Frontal cortex (tissue), 4 donors: ENCODE data around the gene DXO. TPM values are rescaled to one million over a fixed set of nuclear protein-coding genes. Genes with fewer than 3 reads are reported as not detected.
"Not testable (repeated sequence)": the region's sequence is repeated elsewhere in the genome, so short reads cannot be mapped to it uniquely, and the experiment has no call there.

Experiments used
- DNase-seq, 2 donors: peaks; one replicate each; pipeline ENCODE4 v3.0.0; 2012; ENCODE audit warnings: low spot score in 2 of 2
- FAIRE-seq: peaks from 2 replicates; lab custom pipeline; 2012; peaks lifted over from hg19 to GRCh38; lab: Jason Lieb, UNC
- total RNA-seq: library from RNA; depleted of rRNA; stranded (reverse); fragments of >200 nt; gene quantifications from one replicate; pipeline ENCODE4 v1.2.3, GENCODE V29; 2014
- donor health status: control.
- donor health status: control.
- donor health status: control.

DXO gene
- total RNA-seq, 1 donor from 2014 or later, result 7.3 TPM

DNA sequence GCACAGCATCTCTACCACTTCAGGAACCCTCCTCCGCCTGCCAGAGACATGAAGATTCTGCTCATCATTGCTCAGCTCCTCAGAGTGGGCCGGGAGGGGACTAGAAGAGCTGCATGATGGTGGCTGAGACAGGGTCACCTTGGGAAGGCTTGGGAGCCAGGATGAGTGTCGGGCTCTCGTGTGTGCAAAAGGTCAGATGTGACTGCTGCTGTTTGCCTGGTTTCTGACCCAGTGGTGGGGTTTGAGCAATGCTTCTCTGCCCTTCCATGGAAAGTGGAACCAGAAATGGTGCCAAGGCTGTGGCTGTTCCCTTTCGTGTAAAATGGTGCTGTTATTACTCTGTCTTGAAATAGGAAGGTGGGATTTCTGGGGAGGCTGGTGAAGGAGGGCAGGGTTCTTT, 9.1 kb upstream of the DXO start:
- not testable (repeated sequence) for FAIRE-seq, DNase-seq

DNA sequence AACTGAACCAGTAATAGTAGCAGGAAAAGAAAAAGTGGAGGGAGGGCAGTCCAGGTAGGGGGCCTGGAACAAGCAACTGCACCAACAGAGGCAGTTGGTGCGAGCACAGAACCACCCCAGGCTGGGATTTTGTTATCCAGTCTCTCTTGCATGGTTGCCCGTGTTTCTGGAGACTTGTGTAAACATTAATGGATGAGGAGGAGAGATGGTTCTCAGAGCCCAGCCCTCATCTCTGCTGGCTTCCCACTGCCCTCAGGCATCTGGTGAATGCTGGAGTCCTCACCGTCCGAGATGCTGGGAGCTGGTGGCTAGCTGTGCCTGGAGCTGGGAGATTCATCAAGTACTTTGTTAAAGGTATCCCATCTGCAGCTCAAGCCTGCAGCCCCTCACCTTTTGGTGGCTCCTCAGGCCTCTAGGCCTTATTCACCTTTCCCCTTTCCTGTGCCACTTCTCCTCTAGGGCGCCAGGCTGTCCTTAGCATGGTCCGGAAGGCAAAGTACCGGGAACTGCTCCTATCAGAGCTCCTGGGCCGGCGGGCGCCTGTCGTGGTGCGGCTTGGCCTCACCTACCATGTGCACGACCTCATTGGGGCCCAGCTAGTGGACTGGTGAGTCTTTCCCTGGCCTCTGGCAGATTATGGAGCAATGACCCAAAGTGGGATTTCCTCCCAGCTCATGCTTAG, 8.4 kb upstream of the DXO start:
- DNase-seq, FAIRE-seq: not testable (repeated sequence)

DNA sequence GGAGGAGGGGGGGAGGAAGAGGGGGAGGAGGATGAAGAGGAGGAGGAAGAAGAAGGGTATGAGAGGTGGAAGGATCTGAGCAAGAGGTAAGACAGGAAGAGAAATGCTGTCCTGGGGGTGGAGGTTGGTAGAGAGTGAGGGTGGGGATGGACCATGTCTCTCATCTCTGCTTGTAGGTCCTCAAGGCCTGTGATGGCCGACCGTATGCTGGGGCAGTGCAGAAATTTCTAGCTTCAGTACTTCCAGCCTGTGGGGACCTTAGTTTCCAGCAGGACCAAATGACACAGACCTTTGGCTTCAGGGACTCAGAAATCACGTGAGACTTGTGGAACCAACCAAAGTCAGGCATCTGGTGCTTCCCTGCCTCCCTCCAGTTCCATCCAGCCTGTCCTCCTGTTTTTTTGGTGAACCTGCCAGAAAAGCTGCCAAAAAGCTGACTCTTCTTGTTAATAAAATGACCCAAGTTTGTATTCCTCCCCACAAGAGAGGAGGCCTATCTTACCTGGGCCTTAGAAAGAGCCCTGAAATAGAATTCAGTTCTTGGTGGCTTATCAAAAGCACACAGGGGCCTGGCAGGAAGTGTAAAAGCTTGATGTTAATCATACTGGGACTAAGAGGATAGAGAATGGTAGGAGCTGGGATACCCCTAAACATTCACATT, 7.4 kb upstream of the DXO start:
- no peak for DNase-seq
- no peak for FAIRE-seq

DNA sequence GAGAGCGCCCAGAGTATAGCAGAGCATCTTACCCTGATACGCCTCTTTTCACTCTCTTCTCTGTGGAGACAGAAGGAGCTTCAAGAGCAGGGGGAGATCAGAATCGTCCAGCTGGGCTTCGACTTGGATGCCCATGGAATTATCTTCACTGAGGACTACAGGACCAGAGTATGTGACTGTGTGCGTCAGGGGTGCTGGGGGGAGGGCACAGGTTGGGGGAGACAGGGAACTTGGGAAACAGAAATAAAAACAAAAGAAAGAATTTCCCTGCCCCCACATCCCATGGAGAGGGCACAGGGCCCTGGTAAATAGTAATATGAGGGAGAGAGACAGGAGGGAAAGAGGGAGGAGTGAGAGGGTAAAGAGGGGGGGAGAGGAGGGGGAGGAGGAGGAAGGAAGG, 6.9 kb upstream of the DXO start:
- no peak for FAIRE-seq
- DNase-seq, result no peak

DNA sequence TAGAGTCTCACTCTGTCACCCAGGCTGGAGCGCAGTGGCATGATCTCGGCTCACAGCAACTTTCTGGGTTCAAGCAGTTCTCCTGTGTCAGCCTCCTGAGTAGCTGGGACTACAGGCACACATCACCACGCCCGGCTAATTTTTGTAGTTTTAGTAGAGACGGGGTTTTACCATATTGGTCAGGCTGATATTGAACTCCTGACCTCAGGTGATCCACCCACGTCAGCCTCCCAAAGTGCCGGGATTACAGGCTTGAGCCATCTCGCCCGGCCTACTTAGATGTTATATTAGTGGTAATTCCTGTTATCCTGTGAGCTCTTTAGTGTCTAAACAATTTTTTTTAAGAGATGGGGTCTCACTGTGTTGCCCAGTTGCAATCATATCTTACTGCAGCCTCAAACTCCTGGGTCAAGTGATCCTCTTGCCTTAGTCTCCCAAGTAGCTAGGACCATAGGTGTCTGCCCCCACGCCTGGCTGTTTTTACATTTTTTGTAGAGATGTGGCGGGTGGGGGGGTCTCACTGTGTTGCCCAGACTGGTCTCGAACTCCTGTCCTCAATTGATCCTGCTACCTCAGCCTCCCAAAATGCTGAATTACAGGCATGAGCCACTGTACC, 6.0 kb upstream of the DXO start:
- FAIRE-seq (no peak), DNase-seq (no peak)

DNA sequence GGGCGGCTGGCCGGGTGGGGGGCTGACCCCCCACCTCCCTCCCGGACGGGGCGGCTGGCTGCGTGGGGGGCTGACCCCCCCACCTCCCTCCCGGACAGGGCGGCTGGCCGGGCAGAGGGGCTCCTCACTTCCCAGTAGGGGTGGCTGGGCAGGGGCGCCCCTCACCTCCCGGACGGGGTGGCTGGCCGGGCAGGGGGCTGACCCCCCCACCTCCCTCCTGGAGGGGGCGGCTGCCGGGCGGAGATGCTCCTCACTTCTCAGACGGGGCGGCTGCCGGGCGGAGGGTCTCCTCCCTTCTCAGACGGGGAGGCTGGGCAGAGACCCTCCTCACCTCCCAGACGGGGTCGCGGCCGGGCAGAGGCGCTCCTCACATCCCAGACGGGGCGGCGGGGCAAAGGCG, 4.1 kb upstream of the DXO start:
- DNase-seq, FAIRE-seq: not testable (repeated sequence)

DNA sequence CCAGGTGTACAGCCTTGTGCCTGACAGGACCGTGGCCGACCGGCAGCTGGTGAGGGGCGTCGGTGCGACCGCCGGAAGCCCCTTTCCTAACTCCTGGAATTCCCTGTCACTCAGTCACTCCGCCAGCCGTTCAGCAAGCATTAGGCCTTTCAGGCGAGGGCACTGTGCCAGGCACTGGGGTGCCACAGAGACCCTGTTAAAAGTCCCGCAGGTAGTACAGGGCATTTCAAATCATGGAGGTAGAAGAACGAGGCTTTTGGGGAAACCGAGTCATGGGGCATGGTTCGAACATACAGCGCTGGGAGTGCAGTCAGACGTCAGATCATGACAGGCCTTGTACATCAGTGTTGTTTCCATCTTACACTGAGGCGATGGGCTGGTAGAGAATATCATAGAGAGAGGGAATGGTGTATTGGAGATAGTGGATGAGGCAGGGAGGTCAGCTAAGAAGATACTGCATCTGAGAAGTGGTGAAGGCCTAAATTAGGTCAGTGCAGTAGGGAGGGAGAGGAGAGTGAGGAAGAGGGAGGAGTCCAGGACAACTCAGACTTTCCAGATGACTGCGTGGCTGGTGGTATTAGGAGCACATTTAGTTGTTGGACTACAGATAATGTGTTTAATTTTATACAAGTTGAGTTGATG, 892 bp upstream of the DXO start:
- peak; percentile 42 to 53 for DNase-seq
- FAIRE-seq, result no peak

DNA sequence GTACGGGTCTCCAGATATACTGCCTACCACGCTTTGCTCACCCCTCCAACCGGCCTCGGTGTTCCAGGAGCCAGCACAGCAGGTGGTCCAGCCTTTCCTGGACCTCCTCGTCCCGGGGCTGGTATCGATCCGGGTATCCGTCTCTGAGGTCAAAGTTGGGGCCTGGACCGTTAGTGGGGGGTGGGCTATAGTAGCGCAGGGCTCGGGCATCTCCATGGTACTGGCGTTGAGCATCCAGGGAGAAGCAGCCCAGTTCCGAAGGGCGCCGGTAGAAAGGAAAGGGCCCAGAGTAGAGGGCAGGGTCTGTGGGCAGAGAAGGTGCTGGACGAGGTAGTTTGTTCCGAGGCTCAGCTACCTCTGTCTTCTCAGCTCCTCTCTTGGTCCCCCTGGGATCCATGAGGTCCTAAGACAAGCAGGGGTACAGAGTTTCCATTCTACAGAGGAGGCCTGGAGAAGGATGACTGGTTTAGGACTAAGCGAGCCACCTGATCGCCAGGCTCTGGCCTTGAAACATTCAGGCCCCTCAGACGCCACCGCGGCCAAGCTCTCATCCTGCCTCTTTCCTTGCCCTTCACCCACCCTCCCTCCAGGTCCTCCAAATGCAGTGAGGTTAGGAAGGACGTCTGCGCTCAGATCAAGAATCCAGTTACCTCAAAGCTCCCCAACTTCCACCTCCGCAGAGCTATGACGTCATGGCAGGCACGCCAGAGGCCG, 502 bp downstream of the DXO start:
- DNase-seq (no peak), FAIRE-seq (no peak)

DNA sequence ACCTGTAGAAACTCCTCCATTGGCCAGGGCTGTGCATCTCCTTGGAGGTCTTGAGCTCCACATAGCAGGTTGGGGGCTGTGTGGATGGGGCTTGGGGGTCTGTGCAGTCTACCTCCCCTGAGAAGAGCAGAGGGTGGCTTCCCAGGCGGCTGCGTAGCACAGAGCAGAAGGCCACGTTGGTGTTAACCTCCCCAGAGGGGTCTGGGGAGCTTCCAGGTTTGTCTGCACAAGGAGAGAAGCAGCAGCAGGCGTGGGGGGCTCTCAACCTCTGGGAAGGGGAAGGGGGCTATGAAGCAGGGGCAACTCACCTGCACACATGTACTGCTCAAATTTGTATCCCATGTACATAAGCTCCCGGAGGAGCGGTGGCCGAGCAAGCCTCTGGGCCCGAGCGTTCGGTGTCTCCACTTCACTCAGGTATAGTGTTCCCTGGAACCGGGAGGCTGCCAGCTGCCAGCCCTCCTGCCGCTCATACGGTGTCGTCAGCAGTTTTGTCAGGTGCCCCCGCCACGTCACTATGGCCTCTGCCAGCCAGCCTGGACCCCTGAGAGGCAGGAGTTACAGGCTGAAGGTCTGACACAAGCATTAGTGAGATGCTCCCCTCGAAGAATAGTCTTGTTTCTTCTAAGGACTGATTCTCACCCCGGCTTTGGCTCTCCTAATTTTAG, 1.2 kb downstream of the DXO start:
- no peak for DNase-seq
- FAIRE-seq, result no peak

DNA sequence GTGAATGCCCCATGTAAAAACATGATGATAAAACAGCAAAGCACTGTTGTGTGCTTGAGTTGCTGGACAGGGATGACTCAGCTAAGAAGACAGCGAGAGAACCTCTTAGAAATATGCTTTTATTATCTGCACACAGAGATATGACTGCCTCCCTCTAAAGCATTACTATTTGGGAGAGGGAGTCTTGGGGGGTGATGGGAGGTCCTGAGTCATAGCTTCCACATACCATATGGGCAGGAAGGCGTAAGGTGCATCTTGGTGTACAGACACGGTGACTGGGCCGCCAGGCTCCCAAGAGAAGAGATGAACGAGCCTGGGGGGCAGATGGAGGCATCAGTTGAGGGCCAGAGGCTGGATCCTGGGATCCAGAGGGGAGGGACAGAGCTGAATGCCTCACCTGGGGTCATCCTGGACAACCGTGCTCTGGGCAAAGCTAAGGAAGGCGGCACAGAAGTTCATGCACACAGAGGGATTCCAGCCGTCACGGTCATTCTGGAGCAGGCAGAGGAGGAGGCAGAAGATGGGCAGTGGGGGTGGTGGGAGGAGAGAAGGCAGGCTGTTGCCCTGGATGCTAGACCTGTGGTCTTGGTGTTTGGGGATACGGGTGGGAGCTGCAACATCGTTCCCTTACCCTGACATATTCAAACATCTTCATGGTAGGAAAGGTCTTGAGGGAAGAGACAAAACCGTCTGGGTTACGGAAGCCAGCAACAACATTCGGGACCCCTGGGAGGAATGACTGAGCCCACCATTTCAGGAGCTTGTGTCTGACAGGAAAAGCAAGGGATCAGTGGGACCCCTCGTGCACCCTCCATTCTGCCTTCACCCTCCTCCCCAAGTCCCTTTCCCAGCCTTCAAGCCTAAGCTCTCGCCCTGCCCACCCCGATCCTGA, 2.0 kb downstream of the DXO start:
- DNase-seq (no peak), FAIRE-seq (no peak)

DNA sequence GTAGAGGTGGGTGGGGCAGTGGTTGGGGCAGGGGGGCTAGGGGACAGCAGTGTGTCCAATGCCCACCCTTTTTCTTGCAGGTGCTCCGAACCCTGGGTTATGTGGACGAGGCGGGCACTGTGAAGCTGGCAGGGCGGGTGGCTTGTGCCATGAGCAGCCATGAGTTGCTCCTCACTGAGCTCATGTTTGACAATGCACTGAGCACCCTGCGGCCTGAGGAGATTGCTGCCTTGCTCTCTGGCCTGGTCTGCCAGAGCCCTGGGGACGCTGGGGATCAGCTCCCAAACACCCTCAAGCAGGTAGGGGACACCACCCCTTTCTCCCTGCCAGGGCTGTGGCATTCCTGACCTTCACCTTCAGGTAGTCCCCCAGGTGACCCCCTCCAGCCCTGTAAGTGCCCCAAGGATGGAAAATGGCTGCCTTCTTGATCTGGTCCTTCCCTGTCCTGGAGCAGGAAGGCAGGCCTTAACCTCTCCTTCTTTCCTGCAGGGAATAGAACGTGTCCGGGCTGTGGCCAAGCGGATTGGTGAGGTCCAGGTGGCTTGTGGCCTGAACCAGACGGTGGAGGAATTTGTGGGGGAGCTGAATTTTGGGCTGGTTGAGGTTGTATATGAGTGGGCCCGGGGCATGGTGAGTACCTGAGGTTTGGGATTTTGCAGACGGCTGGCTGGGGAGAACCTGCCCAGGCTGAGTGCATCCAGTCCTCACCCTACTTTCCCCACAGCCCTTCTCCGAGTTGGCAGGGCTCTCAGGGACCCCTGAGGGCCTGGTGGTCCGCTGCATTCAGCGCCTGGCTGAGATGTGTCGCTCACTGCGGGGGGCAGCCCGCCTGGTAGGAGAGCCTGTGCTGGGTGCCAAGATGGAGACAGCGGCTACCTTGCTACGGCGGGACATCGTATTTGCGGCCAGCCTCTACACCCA, 2.9 kb downstream of the DXO start:
- DNase-seq, result no peak
- no peak for FAIRE-seq

DNA sequence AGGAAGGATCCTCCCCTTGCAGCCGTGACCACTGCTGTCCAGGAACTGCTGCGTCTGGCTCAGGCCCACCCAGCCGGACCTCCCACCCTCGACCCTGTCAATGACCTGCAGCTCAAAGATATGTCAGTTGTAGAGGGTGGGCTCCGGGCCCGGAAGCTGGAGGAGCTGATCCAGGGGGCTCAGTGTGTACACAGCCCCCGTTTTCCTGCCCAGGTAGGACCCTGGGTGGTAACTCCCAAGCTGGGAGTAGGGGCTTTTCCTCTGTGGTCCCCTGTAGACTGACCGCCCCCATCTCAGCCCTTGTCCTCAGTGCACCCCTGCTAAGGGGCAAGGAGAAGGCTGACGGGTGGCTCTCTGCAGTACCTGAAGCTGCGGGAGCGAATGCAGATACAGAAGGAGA, 3.6 kb downstream of the DXO start:
- FAIRE-seq (no peak), DNase-seq (no peak)

DNA sequence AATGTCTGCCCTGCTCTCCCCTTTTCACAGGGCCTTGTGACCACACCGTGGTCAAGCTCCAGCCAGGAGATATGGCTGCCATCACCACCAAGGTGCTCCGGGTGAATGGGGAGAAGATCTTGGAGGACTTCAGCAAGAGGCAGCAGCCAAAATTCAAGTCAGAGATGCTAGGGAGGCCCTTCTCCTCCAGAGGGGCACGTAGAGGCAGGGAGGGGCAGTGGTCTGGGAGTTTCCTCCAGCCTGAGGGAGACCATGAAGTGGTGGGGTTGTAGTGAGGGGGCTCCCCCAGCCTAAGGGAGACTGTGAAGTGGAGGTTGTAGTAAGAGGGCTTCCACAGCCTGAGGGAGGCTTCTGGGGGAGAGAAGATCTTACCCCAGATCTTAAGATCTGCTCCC, 4.0 kb downstream of the DXO start:
- no peak for FAIRE-seq
- no peak for DNase-seq

DNA sequence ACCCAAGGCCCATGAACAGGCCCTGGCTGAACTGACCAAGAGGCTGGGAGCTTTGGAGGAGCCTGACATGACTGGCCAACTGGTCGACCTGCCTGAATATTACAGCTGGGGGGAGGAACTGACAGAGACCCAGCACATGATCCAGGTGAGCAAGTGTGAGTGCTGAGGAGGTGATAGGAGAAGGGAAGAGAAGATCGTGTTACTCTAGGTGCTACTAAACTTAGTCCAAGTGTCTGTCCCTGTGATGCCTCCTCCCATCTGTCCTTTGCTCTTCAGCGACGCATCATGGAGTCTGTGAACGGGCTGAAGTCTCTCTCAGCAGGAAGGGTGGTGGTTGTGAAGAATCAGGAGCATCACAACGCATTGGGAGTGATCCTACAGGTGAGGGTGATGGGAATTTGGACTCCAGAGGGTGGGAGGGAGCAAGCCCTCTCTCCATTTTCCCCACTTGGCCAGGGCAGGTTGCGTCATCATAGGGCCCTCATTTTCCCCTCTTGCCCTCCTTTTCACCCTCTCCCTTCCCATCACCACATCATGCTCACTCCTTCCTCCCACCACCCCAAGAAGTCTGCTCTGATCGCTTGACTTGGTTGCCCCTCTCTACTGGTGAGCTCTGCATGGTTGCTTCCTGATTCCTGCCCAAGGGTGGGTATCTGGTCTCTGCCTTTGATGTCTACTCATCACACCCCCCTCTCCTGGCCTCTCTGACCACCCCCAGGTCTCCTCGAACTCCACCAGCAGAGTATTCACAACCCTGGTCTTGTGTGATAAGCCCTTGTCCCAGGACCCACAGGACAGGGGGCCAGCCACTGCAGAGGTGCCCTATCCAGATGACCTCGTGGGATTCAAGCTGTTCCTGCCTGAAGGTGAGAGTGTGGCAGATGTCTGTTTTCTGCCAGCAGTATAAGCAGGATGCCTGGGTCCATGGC, 4.7 kb downstream of the DXO start:
- FAIRE-seq, result no peak

DNA sequence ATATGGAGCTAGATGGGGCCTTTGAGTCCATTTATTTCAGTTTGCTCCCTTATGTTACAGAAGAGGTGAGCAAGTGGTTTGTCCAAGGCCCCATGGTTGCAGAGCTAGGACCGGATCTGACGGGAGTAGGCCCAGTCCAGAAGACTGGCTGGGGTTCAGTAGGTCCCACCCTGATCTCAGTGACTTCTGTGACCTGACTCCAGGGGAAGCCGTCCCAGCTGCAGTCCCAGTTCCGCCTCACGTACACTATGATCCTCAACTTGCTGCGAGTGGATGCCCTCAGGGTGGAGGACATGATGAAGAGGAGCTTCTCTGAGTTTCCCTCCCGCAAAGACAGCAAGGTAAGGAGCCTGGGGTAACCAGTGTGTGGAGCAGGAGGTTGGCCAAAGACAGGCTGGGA, 5.4 kb downstream of the DXO start:
- DNase-seq, result no peak
- no peak for FAIRE-seq

More for the DNA sequence above, 4.7 kb downstream of the DXO start:
- DNase-seq, result no peak

DNA sequence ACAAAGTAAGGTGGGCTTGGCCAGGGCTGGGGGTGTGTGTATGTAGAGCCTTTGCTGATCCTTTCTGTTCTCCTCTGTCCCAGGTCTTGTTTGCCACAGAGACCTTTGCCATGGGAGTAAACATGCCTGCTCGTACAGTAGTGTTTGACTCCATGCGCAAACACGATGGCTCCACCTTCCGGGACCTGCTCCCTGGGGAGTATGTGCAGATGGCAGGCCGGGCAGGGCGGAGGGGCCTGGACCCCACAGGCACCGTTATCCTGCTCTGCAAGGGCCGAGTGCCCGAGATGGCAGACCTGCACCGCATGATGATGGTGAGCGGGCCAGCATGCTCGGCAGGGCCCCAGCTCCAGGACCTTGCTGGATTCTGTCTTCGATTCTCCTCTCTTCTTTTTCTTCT, 6.2 kb downstream of the DXO start:
- DNase-seq (no peak), FAIRE-seq (no peak)

DNA sequence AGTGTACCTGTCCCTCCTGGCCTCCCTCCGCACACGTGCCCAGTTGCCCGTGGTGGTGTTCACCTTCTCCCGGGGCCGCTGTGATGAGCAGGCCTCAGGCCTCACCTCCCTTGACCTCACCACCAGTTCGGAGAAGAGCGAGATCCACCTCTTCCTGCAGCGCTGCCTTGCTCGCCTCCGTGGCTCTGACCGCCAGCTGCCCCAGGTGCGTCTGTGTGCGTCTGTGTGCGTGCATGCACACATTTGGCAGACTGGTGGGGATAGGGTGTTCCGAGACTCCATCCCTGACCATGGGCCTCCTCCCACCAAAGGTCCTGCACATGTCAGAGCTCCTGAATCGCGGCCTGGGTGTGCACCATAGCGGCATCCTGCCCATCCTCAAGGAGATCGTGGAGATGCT, 8.0 kb downstream of the DXO start:
- no peak for FAIRE-seq
- DNase-seq, result no peak
